ENCODE measurements around the gene DCAF7. TPM values are rescaled to one million over a fixed set of nuclear protein-coding genes. Genes with fewer than 3 reads are reported as not detected.
A peak's percentile ranks its signal among the peaks of the same experiment; 100 is the strongest.

DCAF7 gene
- total and polyA plus RNA-seq, 3 experiments from 2014 or later, result 82.5 to 102 (median 99.1) TPM

- peaks cover 0 to 6% (median 0%) of the 10 kb centered on the region in 3 donors for H3K36me3 Mint-ChIP-seq
- H3K4me1 Mint-ChIP-seq, result peaks cover 0 to 8% (median 6%) of the 10 kb centered on the region in 3 donors
- no peak for DNase-seq
- POLR2A ChIA-PET, result no interaction called here
- H3K4me1 ChIP-seq (ENCODE audit: insufficient read depth, low read length), result no peaks in the 10 kb centered on the region
- no peak overlapping the region for H3K27ac ChIP-seq (ENCODE audit: low read depth, low read length)
- H3K27me3 Mint-ChIP-seq, result peaks cover 17 to 47% of the 10 kb centered on the region in 2 donors
- H3K4me3 Mint-ChIP-seq, result no peak overlapping the region
- no peaks in the 10 kb centered on the region for H3K36me3 ChIP-seq (ENCODE audit: insufficient read depth, low read length)
- H3K27ac Mint-ChIP-seq, result no peak overlapping the region
- no peaks in the 10 kb centered on the region for H3K9me3 Mint-ChIP-seq
- H3K27me3 ChIP-seq (ENCODE audit: insufficient read depth, low read length, poor library complexity, severe bottlenecking), result peaks cover 4% of the 10 kb centered on the region
- no peaks in the 10 kb centered on the region for H3K9me3 ChIP-seq (ENCODE audit: low read length)
- CTCF ChIA-PET, result interaction anchor here (1.5 kb wide), 1 partner anchor 75 kb away, joined by 3 read pairs; no protein-coding TSS in a partner anchor
- no peak overlapping the region for H3K4me3 ChIP-seq (ENCODE audit: low read length)
Observed at GRCh38 chr17:63537001-63537400, 13.3 kb upstream of the DCAF7 start.

GRCh38 chr17:63537991-63538692 is 12.1 kb upstream of the DCAF7 start:
- no peaks in the 10 kb centered on the region for H3K4me1 ChIP-seq (ENCODE audit: insufficient read depth, low read length)
- ChIA-PET POLR2A (no interaction called here), CTCF (interaction anchor here (1.5 kb wide), 1 partner anchor 74 kb away, joined by 3 read pairs; no protein-coding TSS in a partner anchor)
- Mint-ChIP-seq H3K36me3 (peaks cover 0 to 6% (median 0%) of the 10 kb centered on the region in 3 donors), H3K9me3 (peaks cover 0 to 1% (median 0%) of the 10 kb centered on the region in 5 donors), H3K27me3 (peaks cover 17 to 47% of the 10 kb centered on the region in 2 donors), H3K4me1 (peaks cover 0 to 8% (median 6%) of the 10 kb centered on the region in 3 donors), H3K4me3 (peak overlapping the region in 4 of 7 donors; percentile 19 to 61 (median 37)), H3K27ac (no peak overlapping the region)
- H3K9me3 ChIP-seq (ENCODE audit: low read length), result no peaks in the 10 kb centered on the region
- peaks cover 4% of the 10 kb centered on the region for H3K27me3 ChIP-seq (ENCODE audit: insufficient read depth, low read length, poor library complexity, severe bottlenecking)
- DNase-seq, result peak in 1 of 5 donors; percentile 7
- H3K36me3 ChIP-seq (ENCODE audit: insufficient read depth, low read length), result no peaks in the 10 kb centered on the region
- no peak overlapping the region for H3K27ac ChIP-seq (ENCODE audit: low read depth, low read length)
- H3K4me3 ChIP-seq (ENCODE audit: low read length), result no peak overlapping the region

- peaks cover 0 to 8% (median 6%) of the 10 kb centered on the region in 3 donors for H3K4me1 Mint-ChIP-seq
- ChIA-PET POLR2A (no interaction called here), CTCF (no interaction called here)
- H3K4me1 ChIP-seq (ENCODE audit: insufficient read depth, low read length), result no peaks in the 10 kb centered on the region
- H3K36me3 Mint-ChIP-seq, result peaks cover 0 to 6% (median 0%) of the 10 kb centered on the region in 3 donors
- H3K4me3 Mint-ChIP-seq, result peak overlapping the region in 5 of 7 donors; percentile 18 to 61 (median 38)
- H3K27ac ChIP-seq (ENCODE audit: low read depth, low read length), result no peak overlapping the region
- no peak overlapping the region for H3K4me3 ChIP-seq (ENCODE audit: low read length)
- no peaks in the 10 kb centered on the region for H3K36me3 ChIP-seq (ENCODE audit: insufficient read depth, low read length)
- H3K27me3 ChIP-seq (ENCODE audit: insufficient read depth, low read length, poor library complexity, severe bottlenecking), result peaks cover 4% of the 10 kb centered on the region
- no peak for DNase-seq
- peaks cover 0 to 1% (median 0%) of the 10 kb centered on the region in 5 donors for H3K9me3 Mint-ChIP-seq
- H3K27me3 Mint-ChIP-seq, result peaks cover 16 to 47% of the 10 kb centered on the region in 2 donors
- H3K27ac Mint-ChIP-seq, result no peak overlapping the region
- H3K9me3 ChIP-seq (ENCODE audit: low read length), result no peaks in the 10 kb centered on the region
Observed at GRCh38 chr17:63538693-63539595, 11.3 kb upstream of the DCAF7 start.

GRCh38 chr17:63540590-63540989 is 9.7 kb upstream of the DCAF7 start:
- no peak overlapping the region for H3K4me3 ChIP-seq (ENCODE audit: low read length)
- H3K4me1 ChIP-seq (ENCODE audit: insufficient read depth, low read length), result no peaks in the 10 kb centered on the region
- POLR2A ChIA-PET, result no interaction called here
- Mint-ChIP-seq H3K27me3 (peaks cover 16 to 42% of the 10 kb centered on the region in 2 donors), H3K27ac (no peak overlapping the region), H3K36me3 (peaks cover 0 to 6% (median 0%) of the 10 kb centered on the region in 3 donors), H3K9me3 (peaks cover 0 to 1% (median 0%) of the 10 kb centered on the region in 5 donors), H3K4me3 (peak overlapping the region in 1 of 7 donors; percentile 33), H3K4me1 (peaks cover 0 to 8% (median 6%) of the 10 kb centered on the region in 3 donors)
- H3K27ac ChIP-seq (ENCODE audit: low read depth, low read length), result no peak overlapping the region
- peaks cover 4% of the 10 kb centered on the region for H3K27me3 ChIP-seq (ENCODE audit: insufficient read depth, low read length, poor library complexity, severe bottlenecking)
- no peaks in the 10 kb centered on the region for H3K36me3 ChIP-seq (ENCODE audit: insufficient read depth, low read length)
- no peaks in the 10 kb centered on the region for H3K9me3 ChIP-seq (ENCODE audit: low read length)
- DNase-seq, result no peak
- CTCF ChIA-PET, result no interaction called here

- CTCF ChIA-PET, result interaction anchor here (1.1 kb wide), 1 partner anchor 70 kb away, joined by 3 read pairs; no protein-coding TSS in a partner anchor
- Histone ChIP-seq H3K9me3 (ENCODE audit: low read length) (no peaks in the 10 kb centered on the region), H3K4me3 (ENCODE audit: low read length) (no peak overlapping the region), H3K36me3 (ENCODE audit: insufficient read depth, low read length) (no peaks in the 10 kb centered on the region), H3K4me1 (ENCODE audit: insufficient read depth, low read length) (no peaks in the 10 kb centered on the region), H3K27ac (ENCODE audit: low read depth, low read length) (no peak overlapping the region), H3K27me3 (ENCODE audit: insufficient read depth, low read length, poor library complexity, severe bottlenecking) (peaks cover 4% of the 10 kb centered on the region)
- H3K4me3 Mint-ChIP-seq, result no peak overlapping the region
- POLR2A ChIA-PET, result no interaction called here
- peaks cover 0 to 1% (median 0%) of the 10 kb centered on the region in 5 donors for H3K9me3 Mint-ChIP-seq
- peaks cover 0 to 6% (median 0%) of the 10 kb centered on the region in 3 donors for H3K36me3 Mint-ChIP-seq
- H3K4me1 Mint-ChIP-seq, result peaks cover 0 to 8% (median 6%) of the 10 kb centered on the region in 3 donors
- H3K27ac Mint-ChIP-seq, result no peak overlapping the region
- no peak for DNase-seq
- peaks cover 13 to 32% of the 10 kb centered on the region in 2 donors for H3K27me3 Mint-ChIP-seq
Observed at GRCh38 chr17:63542218-63542545, 8.1 kb upstream of the DCAF7 start.

- POLR2A ChIA-PET, result no interaction called here
- H3K4me3 Mint-ChIP-seq, result no peak overlapping the region
- H3K4me1 ChIP-seq (ENCODE audit: insufficient read depth, low read length), result no peaks in the 10 kb centered on the region
- H3K27ac Mint-ChIP-seq, result no peak overlapping the region
- H3K27me3 ChIP-seq (ENCODE audit: insufficient read depth, low read length, poor library complexity, severe bottlenecking), result peaks cover 4% of the 10 kb centered on the region
- H3K9me3 ChIP-seq (ENCODE audit: low read length), result no peaks in the 10 kb centered on the region
- no peaks in the 10 kb centered on the region for H3K36me3 ChIP-seq (ENCODE audit: insufficient read depth, low read length)
- CTCF ChIA-PET, result interaction anchor here (1.1 to 1.2 kb wide), 2 partner anchors 69 to 108 kb away, joined by 3 read pairs; no protein-coding TSS in a partner anchor
- H3K27me3 Mint-ChIP-seq, result peaks cover 8 to 25% of the 10 kb centered on the region in 2 donors
- H3K27ac ChIP-seq (ENCODE audit: low read depth, low read length), result no peak overlapping the region
- H3K4me1 Mint-ChIP-seq, result peaks cover 0 to 8% (median 6%) of the 10 kb centered on the region in 3 donors
- H3K36me3 Mint-ChIP-seq, result peaks cover 0 to 6% (median 0%) of the 10 kb centered on the region in 3 donors
- no peak overlapping the region for H3K4me3 ChIP-seq (ENCODE audit: low read length)
- peaks cover 0 to 1% (median 0%) of the 10 kb centered on the region in 5 donors for H3K9me3 Mint-ChIP-seq
- DNase-seq, result no peak
Observed at GRCh38 chr17:63542942-63543821, 7.1 kb upstream of the DCAF7 start.

- no peak overlapping the region for H3K4me3 Mint-ChIP-seq
- H3K27me3 Mint-ChIP-seq, result peaks cover 4 to 18% of the 10 kb centered on the region in 2 donors
- no peaks in the 10 kb centered on the region for H3K9me3 ChIP-seq (ENCODE audit: low read length)
- no peaks in the 10 kb centered on the region for H3K36me3 ChIP-seq (ENCODE audit: insufficient read depth, low read length)
- POLR2A ChIA-PET, result no interaction called here
- peaks cover 4% of the 10 kb centered on the region for H3K27me3 ChIP-seq (ENCODE audit: insufficient read depth, low read length, poor library complexity, severe bottlenecking)
- H3K27ac ChIP-seq (ENCODE audit: low read depth, low read length), result no peak overlapping the region
- no peaks in the 10 kb centered on the region for H3K4me1 ChIP-seq (ENCODE audit: insufficient read depth, low read length)
- DNase-seq, result no peak
- peaks cover 0 to 4% (median 3%) of the 10 kb centered on the region in 3 donors for H3K4me1 Mint-ChIP-seq
- CTCF ChIA-PET, result interaction anchor here (1.2 kb wide), 1 partner anchor 109 kb away, joined by 3 read pairs; no protein-coding TSS in a partner anchor
- peaks cover 0 to 1% (median 0%) of the 10 kb centered on the region in 5 donors for H3K9me3 Mint-ChIP-seq
- no peak overlapping the region for H3K27ac Mint-ChIP-seq
- no peak overlapping the region for H3K4me3 ChIP-seq (ENCODE audit: low read length)
- H3K36me3 Mint-ChIP-seq, result peaks cover 0 to 6% (median 0%) of the 10 kb centered on the region in 3 donors
Observed at GRCh38 chr17:63543822-63544420, 6.4 kb upstream of the DCAF7 start.

Data from CD8-positive, alpha-beta memory T cell (primary cell).